ENCODE results near the gene FN3KRP.

FN3KRP gene

GRCh38 chr17:82696916-82697807 is 19.3 kb upstream of the FN3KRP start:
- Histone ChIP-seq H3K9me3 (no peaks in the 10 kb centered on the region), H3K4me1 (ENCODE audit: control insufficient read depth in 1 of 2, insufficient read depth in 1 of 2, low read depth in 1 of 2, low read length in 1 of 2) (peaks cover 16 to 20% of the 10 kb centered on the region in 2 experiments), H3K4me3 (ENCODE audit: low read depth in 1 of 2, low read length in 1 of 2) (peak overlapping the region; percentile 38 to 65), H3K36me3 (no peaks in the 10 kb centered on the region), H3K27ac (no peak overlapping the region), H3K27me3 (peaks cover 70% of the 10 kb centered on the region)
- TF ChIP-seq CTCF (IDR thresholded peaks at IDR 0.05), result no peak

GRCh38 chr17:82697808-82698064 is 18.8 kb upstream of the FN3KRP start:
- peak overlapping the region; percentile 38 to 65 for H3K4me3 ChIP-seq (ENCODE audit: low read depth in 1 of 2, low read length in 1 of 2)
- H3K9me3 ChIP-seq, result no peaks in the 10 kb centered on the region
- H3K27ac ChIP-seq, result no peak overlapping the region
- H3K36me3 ChIP-seq, result no peaks in the 10 kb centered on the region
- peaks cover 70% of the 10 kb centered on the region for H3K27me3 ChIP-seq
- no peak for TF ChIP-seq CTCF (IDR thresholded peaks at IDR 0.05)
- H3K4me1 ChIP-seq (ENCODE audit: control insufficient read depth in 1 of 2, insufficient read depth in 1 of 2, low read depth in 1 of 2, low read length in 1 of 2), result peaks cover 16 to 20% of the 10 kb centered on the region in 2 experiments

GRCh38 chr17:82698065-82698973 is 18.2 kb upstream of the FN3KRP start, which contains the start of gene RAB40B:
Gene RAB40B (minus strand): TSS chr17:82698698. CDS start chr17:82698596, 102 bp downstream.
- Histone ChIP-seq H3K36me3 (no peaks in the 10 kb centered on the region), H3K27ac (peak within 1 kb of the TSS; percentile 2), H3K9me3 (no peaks in the 10 kb centered on the region), H3K4me1 (ENCODE audit: control insufficient read depth in 1 of 2, insufficient read depth in 1 of 2, low read depth in 1 of 2, low read length in 1 of 2) (peaks cover 16 to 20% of the 10 kb centered on the region in 2 experiments), H3K4me3 (ENCODE audit: low read depth in 1 of 2, low read length in 1 of 2) (peak within 1 kb of the TSS; percentile 51 to 65), H3K27me3 (peaks cover 70% of the 10 kb centered on the region)
- TF ChIP-seq CTCF (IDR thresholded peaks at IDR 0.05), result no peak

- Histone ChIP-seq H3K4me3 (ENCODE audit: low read depth in 1 of 2, low read length in 1 of 2) (peak overlapping the region; percentile 51 to 65), H3K36me3 (no peaks in the 10 kb centered on the region), H3K27me3 (peaks cover 70% of the 10 kb centered on the region), H3K4me1 (ENCODE audit: control insufficient read depth in 1 of 2, insufficient read depth in 1 of 2, low read depth in 1 of 2, low read length in 1 of 2) (peaks cover 16 to 20% of the 10 kb centered on the region in 2 experiments), H3K27ac (peak overlapping the region; percentile 2), H3K9me3 (no peaks in the 10 kb centered on the region)
- no peak for TF ChIP-seq CTCF (IDR thresholded peaks at IDR 0.05)
These were observed 17.5 kb upstream of the FN3KRP start for GRCh38 chr17:82698974-82699442.

GRCh38 chr17:82699551-82699950 is 17.0 kb upstream of the FN3KRP start:
- no peak for TF ChIP-seq CTCF (IDR thresholded peaks at IDR 0.05)
- Histone ChIP-seq H3K27ac (no peak overlapping the region), H3K9me3 (no peaks in the 10 kb centered on the region), H3K4me3 (ENCODE audit: low read depth in 1 of 2, low read length in 1 of 2) (no peak overlapping the region), H3K36me3 (no peaks in the 10 kb centered on the region), H3K4me1 (ENCODE audit: control insufficient read depth in 1 of 2, insufficient read depth in 1 of 2, low read depth in 1 of 2, low read length in 1 of 2) (peaks cover 16 to 20% of the 10 kb centered on the region in 2 experiments), H3K27me3 (peaks cover 65% of the 10 kb centered on the region)

All from neutrophil (primary cell).